ENCODE data around the gene TAAR1. TPM values are rescaled to one million over a fixed set of nuclear protein-coding genes. Genes with fewer than 3 reads are reported as not detected.
"Not testable (repeated sequence)": the region's sequence is repeated elsewhere in the genome, so short reads cannot be mapped to it uniquely, and the experiment has no call there.

TAAR1 gene, protein sequence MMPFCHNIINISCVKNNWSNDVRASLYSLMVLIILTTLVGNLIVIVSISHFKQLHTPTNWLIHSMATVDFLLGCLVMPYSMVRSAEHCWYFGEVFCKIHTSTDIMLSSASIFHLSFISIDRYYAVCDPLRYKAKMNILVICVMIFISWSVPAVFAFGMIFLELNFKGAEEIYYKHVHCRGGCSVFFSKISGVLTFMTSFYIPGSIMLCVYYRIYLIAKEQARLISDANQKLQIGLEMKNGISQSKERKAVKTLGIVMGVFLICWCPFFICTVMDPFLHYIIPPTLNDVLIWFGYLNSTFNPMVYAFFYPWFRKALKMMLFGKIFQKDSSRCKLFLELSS
- total RNA-seq = not detected
- long read RNA-seq = 0 reads

DNA sequence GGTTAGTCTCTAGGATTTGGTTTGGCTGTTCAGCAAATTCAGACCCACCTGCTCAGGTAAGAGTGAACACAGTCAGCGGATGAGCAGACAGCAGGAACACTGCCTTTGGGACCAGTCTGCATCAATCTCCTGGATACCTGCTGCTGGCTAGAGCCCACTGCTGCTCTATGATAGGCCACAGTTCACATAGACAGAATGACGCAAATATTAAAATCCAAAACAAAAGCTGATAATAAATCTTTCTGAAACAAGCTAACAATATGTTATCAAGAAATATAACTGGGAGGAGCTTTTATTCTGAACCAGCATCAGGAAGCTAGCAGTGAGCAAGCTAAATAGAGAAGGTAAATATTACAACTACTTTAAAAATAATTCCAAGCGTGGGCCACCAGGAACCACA is at the start of gene TAAR1:
TAAR1 (minus strand) TSS at position 101 of the 400 bp plus-strand sequence. CDS start 13,179 bp downstream, outside the sequence.
- DNase-seq (ENCODE audit: missing footprints) (no peak), ATAC-seq (no peak)
- intact Hi-C loops (cut with DNase I) = no loop called here

DNA sequence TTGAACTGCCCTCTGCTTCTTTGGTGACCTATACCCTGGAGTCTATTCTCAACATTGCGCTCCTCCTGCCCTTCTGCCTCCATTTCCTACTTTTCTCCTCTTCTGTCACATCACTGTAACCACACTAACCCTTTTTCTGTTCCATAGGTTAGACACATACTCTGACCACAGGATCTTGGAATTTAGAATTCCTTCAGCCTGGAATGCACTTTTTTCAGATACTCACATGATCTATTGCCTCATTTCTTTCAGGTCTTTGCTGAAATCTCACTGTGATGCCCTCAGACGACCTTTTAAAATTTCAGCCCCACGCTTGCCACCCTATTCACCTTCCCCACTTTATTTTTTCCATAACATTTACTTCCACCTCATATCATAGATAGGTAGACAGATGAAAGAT is 49.8 kb upstream of the TAAR1 start:
- ATAC-seq (no peak), DNase-seq (ENCODE audit: missing footprints) (no peak)
- intact Hi-C loops (cut with DNase I) = no loop called here

DNA sequence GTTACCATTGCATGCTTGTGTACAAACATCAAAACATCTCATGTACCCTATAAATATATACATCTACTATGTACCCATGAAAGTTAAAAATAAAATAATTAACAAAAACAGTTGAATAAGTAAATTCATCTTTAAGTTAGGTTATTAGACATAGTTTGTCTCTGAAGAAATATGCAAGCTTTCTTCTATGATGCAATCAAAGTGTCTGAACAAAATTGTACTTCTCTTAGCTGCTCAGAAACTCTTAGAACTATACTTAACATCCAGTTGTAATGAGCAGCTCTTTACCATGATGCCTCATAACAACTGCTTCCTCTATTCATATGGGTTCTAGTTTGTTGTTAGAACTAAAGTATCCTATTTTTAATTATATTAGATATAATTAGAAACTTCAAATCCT is 49.0 kb upstream of the TAAR1 start:
- intact Hi-C loops (cut with DNase I) = no loop called here
- DNase-seq (ENCODE audit: missing footprints) = no peak

DNA sequence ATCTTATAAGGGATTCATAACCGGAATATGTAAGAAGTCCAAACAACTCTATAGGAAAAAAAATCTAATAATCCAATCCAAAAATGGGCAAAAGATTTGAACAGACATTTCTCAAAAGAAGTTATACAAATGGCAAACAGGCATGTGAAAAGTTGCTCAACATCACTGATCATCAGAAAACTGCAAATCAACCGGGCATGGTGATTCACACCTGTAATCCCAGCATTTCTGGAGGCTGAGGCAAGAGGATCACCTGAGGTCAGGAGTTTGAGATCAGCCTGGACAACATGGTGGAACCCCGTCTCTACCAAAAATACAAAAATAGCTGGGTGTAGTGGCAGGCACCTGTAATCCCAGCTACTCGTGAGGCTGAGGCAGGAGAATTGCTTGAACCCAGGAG is 47.8 kb upstream of the TAAR1 start:
- intact Hi-C loops (cut with DNase I); ATAC-seq; DNase-seq (ENCODE audit: missing footprints): not testable (repeated sequence)

More for the DNA sequence above, 49.0 kb upstream of the TAAR1 start:
- ATAC-seq = no peak

DNA sequence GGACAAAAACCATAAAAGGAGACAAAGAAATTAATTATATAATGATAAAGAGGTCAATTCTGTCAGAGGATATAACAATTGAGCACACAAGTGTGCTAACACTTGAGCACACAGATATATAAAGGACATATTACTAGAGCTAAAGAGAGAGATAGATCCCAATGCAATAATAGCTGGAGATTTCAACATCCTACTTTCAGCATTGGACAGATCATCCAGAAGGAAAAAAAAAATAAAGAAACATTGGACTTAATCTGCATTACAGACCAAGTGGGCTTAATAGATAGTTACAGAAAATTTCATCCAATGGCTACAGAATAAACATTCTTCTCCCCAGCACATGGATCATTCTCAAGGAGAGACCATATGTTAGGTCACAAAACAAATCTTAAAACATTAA is 45.0 kb upstream of the TAAR1 start:
- intact Hi-C loops (cut with DNase I) = no loop called here
- no peak for ATAC-seq
- DNase-seq (ENCODE audit: missing footprints) = no peak

DNA sequence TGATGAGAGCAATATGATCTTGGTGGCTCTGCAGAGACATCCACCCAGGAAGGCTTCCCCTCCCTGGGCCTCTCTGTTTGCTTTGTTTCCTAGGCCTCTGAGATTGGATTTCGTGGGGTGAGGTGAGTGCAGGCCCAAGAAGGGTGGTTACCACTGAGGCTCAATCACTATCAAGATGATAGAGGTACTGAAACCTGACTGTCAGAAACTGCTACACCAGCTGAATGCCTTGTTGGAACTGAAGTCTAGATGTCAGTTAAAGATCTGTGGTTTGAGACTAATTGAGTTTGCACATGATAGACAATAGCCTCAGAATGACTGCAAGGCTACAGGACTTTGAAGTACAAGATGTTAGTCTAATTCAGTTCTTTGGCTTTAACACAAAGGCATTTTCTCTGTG is 39.6 kb upstream of the TAAR1 start:
- DNase-seq (ENCODE audit: missing footprints) = no peak
- ATAC-seq = no peak
- intact Hi-C loops (cut with DNase I) = no loop called here

DNA sequence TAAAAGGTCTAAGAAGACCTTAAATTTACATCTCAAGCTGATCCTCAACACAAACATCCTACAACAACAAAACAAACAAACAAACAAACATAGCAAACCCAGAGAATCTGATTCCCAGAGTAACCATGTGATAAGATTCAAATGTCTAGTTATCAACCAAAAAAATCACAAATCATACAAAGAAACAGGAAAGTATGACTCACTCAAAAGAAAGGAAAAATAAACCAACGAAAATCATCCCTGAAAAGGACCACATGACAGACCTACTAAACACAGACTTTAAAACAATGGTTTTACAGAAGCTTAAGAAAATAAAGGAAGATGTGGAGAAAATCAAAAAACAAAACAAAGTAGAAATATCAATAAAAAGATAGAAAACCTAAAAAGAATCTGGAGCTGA is 36.8 kb upstream of the TAAR1 start:
- intact Hi-C loops (cut with DNase I) = no loop called here
- no peak for ATAC-seq
- DNase-seq (ENCODE audit: missing footprints) = no peak

DNA sequence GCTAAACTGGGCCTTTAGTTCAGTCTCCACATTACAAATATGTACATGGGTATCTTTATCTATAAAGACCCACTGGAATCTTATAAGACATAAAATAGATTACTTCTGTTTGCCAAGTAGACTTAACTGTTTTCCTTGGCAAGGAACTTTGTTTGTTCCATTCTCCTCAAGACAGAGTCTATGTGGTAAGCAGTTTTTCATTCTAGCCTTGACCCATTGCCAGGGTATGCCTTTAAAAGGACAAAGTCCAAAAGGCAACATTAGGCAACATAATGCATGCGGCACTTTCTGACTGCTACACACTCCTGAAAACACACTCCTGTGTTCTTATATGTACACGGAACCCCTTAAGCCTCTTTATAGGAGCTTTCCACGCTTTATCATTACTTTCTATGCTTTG is 34.5 kb upstream of the TAAR1 start:
- ATAC-seq = no peak

DNA sequence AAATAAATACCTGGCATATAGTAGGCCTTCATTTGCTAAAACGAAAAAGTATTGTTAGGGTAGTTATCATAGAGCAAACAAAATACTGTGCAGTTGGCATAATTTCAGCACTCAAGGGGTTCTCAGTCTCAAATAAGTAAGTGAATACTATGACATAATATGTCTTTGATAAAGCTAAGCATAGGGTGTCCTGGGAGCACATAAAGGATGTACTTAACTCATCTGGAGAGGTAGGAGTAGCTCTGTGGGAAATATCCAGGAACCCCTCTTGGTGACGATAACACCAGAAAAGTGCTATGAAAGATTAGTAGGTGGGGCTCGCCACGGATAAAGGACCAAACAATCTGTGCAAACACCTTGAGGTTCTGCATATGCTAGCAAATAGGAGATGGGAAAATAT is 31.7 kb upstream of the TAAR1 start:
- DNase-seq (ENCODE audit: missing footprints) = no peak
- ATAC-seq = no peak
- intact Hi-C loops (cut with DNase I) = no loop called here

More for the DNA sequence above, 34.5 kb upstream of the TAAR1 start:
- intact Hi-C loops (cut with DNase I) = no loop called here
- DNase-seq (ENCODE audit: missing footprints) = no peak

DNA sequence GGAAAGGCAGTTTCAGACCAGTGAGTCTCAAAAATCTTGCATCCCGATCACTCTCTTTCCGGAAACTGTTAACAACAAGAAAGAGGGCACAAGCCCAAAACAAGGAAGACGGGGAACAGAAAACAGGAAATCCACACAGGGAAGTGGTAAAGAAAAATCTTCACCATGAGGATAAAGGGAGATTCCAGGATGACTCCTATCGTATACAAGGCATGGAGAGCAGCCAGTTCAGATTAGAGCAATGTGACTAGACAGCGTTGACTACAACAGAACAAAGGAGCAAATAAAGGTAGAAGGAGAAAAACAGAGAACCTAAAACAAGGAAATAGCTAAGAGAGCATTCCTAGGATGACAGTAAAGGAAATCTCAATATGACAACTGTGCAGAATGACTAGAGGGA is 28.3 kb upstream of the TAAR1 start:
- intact Hi-C loops (cut with DNase I) = no loop called here
- ATAC-seq (no peak), DNase-seq (ENCODE audit: missing footprints) (no peak)

DNA sequence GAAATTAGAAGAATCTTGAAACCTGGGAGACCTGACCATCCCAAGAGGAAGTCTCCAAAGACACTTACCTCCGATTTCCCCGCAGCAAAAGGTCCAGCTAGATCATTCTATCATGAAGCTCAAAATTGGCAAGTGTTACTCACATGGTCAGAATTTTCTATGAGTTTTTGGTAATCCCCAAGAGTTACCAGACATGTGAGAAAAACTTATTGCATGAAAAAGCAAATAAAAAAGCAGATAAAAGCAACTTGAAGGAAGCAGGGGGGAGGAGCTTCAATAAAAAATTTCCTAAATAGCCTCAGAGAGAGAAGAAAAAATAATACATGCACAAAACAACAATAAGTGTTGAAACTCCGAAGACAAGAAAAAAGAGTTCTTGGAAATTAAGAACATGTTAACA is 27.5 kb upstream of the TAAR1 start:
- no peak for ATAC-seq
- DNase-seq (ENCODE audit: missing footprints) = no peak
- intact Hi-C loops (cut with DNase I) = no loop called here

DNA sequence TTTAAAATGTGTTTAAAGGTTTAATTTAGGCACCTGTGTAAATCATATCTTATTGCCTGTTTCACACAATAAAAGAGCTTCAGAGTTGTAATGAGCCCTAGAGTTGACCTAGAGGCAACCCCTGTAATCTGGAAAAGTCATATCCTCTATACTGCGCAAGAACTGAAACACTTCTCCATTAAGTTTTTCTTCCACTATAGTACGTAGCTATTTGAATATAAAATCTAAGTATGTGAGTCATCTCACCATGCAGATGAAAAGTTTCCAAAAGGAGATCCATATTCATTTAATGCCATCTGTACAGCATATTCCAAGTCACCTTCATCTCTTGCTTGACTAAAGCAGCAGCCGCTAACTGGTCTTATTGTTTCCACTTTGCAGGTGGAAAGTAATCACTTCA is 26.0 kb upstream of the TAAR1 start:
- intact Hi-C loops (cut with DNase I) = no loop called here
- ATAC-seq (no peak), DNase-seq (ENCODE audit: missing footprints) (no peak)

DNA sequence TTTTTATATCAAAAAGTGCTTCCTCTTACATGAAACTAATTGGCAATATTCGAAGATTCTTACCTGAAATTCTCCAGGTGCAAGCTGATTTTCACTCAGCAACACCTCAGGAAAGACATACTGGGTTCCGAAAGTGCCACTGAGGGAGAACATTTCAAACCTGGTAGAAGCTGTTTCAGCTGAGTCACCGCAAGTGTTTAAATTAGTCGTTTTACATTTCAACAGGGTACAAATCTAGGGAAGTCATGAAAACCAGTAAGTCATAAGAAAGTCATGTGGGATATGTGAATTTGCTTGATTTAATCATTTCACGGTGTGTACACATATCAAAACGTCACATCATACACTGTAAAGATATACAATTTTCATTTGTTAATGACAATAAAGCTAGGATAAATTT is 25.3 kb upstream of the TAAR1 start:
- ATAC-seq = no peak
- DNase-seq (ENCODE audit: missing footprints) = no peak
- intact Hi-C loops (cut with DNase I) = no loop called here

DNA sequence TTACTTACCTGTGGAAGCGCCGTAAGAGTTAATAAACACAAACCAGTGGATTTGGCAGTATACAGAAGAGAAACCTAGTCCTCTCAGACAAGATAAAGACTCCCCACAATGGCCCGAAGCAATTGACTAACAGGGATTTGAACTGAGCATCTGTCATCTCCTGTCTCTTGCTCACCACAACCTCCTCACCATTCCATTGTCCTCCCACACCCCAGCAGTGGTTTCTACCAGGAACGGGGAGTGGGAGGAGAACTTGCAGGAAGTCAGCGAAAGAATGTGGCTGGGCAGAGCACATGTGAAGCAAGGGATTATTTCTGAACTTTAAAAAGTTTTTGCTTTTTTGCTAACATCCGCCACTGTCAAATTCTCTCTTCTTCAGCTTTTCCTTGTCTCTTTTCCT is 24.6 kb upstream of the TAAR1 start:
- ATAC-seq = no peak
- intact Hi-C loops (cut with DNase I) = no loop called here
- DNase-seq (ENCODE audit: missing footprints) = no peak

DNA sequence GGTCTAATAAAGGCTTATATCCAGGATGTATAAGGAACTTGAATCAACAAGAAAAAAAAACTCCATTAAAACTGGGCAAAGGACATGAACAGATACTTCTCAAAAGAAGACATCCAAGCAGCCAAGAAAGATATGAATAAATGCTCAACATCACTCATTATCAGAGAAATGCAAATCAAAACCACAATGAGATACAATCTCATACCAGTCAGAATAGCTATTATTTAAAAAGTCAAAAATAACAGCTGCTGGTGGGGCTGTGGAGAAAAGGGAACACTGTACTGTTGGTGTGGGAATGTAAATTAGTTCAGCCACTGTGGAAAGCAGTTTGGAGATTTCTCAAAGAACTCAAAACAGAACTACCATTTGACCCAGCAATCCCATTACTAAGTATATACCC is 20.1 kb upstream of the TAAR1 start:
- intact Hi-C loops (cut with DNase I); DNase-seq (ENCODE audit: missing footprints); ATAC-seq: not testable (repeated sequence)

DNA sequence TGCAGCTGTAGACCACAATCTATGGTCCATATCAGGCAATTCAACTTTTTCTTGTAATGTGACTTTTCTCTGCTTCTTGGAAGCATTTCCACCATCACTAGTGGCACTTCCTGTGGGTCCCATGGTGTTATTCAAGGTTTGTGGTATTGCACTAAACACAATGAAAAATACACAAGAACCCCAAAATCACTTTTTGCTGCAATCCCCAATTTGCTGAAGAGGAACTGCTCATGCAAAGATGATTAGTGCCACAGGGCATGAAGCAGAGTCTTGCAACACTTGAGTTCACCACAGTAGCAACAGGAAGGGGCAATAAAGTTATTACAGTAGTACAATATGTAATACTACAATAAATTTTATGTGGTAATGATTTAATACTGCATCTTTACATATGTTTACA is 16.8 kb upstream of the TAAR1 start:
- intact Hi-C loops (cut with DNase I) = no loop called here
- DNase-seq (ENCODE audit: missing footprints) (no peak), ATAC-seq (no peak)

DNA sequence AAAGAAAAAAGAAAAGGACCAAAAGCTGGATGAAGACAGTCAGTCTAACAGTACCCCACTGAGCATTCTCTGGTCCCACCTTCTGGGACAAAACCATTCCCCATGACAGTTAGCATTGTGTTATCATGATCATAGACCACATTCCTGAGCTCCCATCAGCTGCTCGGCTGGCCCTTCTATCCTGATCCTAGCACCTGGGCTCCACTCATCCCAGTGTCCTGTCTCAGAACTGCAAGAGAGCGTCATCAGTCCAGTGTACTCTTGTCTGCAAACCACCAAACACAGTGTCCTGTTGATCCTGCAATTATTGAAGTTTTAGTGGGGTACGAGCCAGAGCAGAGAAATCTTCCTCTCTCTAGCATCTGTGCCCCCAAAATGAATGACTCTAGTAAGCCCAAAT is 16.0 kb upstream of the TAAR1 start:
- intact Hi-C loops (cut with DNase I) = no loop called here
- DNase-seq (ENCODE audit: missing footprints) (no peak), ATAC-seq (no peak)

DNA sequence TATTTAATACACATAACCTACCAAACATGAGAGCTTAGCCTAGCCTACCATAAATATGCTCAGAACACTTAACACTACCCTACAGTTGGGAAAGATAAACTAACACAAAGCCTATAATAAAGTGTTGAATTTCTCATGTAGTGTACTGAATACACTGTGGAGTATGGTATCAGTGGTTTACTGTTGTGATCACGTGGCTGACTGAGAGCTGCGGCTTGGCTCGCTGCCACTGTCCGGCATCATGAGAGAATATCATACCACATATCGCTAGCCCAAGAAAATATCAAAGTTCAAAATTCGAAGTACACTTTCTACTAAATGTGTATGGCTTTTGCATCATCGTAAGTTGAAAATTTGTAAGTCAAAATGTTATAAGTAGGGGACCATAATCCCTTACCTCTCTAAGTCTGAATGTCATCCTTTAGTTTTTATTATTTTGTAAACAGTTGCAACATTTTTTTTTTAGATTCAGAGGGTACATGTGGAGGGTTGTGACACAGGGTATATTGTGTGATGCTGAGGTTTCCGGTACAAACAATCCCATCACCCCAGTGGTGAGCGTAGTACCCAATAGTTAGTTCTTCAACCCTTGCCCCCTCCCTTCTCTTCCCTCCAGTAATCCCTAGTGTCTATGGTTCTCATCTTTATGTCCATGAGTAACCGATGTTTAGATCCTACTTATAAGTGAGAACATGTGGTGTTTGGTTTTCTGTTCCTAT is 14.6 kb upstream of the TAAR1 start:
- DNase-seq (ENCODE audit: missing footprints) (no peak), ATAC-seq (no peak)
- intact Hi-C loops (cut with DNase I) = no loop called here

DNA sequence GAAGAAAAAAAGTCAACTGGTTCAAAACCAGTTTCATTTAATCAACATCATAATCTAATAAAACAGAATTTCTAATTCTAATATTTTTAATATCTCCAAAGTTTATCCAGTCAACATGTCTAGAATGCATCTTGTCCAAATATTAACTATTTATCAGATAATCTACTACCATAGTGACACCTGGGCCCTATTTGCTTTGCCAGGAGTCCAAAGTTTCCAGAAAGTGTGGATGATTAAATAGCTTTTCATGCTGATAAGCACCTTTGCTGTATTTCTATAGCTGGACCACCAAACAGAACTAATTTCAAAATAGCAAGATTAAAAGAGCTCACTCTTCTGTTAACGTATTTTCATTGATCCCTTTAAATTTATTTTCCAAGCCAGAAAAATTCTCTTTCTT is 12.3 kb upstream of the TAAR1 start:
- DNase-seq (ENCODE audit: missing footprints) = no peak
- intact Hi-C loops (cut with DNase I) = no loop called here
- ATAC-seq = no peak

DNA sequence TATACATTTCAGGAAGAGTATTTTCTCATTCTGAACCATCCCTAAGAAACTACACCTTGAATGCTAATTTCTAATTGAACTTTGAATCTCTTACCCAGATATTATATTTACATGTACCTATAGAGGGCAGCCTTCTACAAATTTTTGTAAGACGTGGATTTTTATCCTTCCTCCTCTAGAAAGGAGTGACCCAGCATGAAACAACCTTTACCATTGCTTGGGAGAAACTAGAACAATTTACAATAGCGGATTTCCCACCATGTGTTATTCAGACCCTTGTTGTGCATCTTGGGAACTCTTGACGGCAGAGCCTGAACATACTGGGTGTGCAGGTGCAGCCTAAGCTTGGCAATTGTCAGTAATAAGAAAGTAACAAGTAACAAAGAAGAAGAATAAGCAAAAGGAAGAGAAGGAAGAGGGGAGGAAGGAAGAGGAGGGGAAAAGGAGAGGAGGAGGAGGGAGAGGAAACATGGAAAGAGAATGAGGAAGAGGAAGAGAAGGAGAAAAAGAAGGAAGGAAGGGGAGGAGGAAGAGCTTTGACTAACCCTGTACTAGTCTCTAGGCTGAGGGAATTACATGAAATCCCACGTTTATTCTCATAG is 10.8 kb upstream of the TAAR1 start:
- peak; percentile 39 for ATAC-seq
- no peak for DNase-seq (ENCODE audit: missing footprints)
- intact Hi-C loops (cut with DNase I) = loop anchor here (5.0 kb wide), 1 partner anchor 93 kb away; no protein-coding TSS in a partner anchor

Measured in Right ventricle myocardium inferior (tissue), 1 donor.